ENCODE measurements around the gene CIB4. TPM values are rescaled to one million over a fixed set of nuclear protein-coding genes. Genes with fewer than 3 reads are reported as not detected.

Gene CIB4
- total and polyA plus RNA-seq, 2 of the 4 experiments (the other 2 are of a cell fraction): not detected

DNA sequence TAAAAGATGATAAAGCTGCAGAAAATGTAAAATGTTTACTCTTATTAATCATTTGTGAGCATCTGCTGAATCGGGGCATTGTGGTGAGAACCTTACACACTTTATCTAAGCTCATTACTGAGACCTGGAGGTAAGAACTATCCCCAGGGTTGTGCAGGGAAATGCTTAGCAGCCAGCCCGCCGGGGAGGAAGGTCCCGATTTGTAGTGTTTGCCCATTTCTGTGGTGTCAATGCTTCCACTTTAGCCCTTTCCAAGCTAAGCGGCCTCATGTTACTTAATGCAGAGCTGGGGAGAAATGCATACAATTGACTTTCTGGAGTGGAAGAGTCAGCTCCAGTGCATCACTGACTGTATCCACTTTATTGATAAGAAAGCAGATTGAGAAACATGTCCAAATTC lies 30.5 kb upstream of the CIB4 start:
- no peak overlapping the region for H3K9ac ChIP-seq (ENCODE audit: low read depth, low read length)
- POLR2A ChIA-PET (ENCODE audit: unreplicated experiment): no interaction called here
- H3K14ac ChIP-seq (replicated peaks; ENCODE audit: low read depth, low read length): no peak overlapping the region
- H3K23ac ChIP-seq (ENCODE audit: low read depth, low read length): no peak overlapping the region
- H3K4me1 ChIP-seq (ENCODE audit: control insufficient read depth, insufficient read depth, low read length): no peaks in the 10 kb centered on the region
- no peak for TF ChIP-seq SMC3 (IDR thresholded peaks at IDR 0.05; ENCODE audit: low read depth, low read length)
- TF ChIP-seq, protein P1, sequence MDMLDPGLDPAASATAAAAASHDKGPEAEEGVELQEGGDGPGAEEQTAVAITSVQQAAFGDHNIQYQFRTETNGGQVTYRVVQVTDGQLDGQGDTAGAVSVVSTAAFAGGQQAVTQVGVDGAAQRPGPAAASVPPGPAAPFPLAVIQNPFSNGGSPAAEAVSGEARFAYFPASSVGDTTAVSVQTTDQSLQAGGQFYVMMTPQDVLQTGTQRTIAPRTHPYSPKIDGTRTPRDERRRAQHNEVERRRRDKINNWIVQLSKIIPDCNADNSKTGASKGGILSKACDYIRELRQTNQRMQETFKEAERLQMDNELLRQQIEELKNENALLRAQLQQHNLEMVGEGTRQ (IDR thresholded peaks at IDR 0.05; ENCODE audit: low read depth, low read length): no peak
- TF ChIP-seq POLR2A (IDR thresholded peaks at IDR 0.05; ENCODE audit: low read depth, low read length): no peak
- TF ChIP-seq, protein P2, sequence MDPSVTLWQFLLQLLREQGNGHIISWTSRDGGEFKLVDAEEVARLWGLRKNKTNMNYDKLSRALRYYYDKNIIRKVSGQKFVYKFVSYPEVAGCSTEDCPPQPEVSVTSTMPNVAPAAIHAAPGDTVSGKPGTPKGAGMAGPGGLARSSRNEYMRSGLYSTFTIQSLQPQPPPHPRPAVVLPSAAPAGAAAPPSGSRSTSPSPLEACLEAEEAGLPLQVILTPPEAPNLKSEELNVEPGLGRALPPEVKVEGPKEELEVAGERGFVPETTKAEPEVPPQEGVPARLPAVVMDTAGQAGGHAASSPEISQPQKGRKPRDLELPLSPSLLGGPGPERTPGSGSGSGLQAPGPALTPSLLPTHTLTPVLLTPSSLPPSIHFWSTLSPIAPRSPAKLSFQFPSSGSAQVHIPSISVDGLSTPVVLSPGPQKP (IDR thresholded peaks at IDR 0.05; ENCODE audit: borderline replicate concordance, low read depth, low read length): no peak
- no peak for TF ChIP-seq CHD1 (IDR thresholded peaks at IDR 0.05; ENCODE audit: low read depth, low read length)
- no peak for TF ChIP-seq FOS (IDR thresholded peaks at IDR 0.05; ENCODE audit: low read depth, low read length)
- TF ChIP-seq, protein P3, sequence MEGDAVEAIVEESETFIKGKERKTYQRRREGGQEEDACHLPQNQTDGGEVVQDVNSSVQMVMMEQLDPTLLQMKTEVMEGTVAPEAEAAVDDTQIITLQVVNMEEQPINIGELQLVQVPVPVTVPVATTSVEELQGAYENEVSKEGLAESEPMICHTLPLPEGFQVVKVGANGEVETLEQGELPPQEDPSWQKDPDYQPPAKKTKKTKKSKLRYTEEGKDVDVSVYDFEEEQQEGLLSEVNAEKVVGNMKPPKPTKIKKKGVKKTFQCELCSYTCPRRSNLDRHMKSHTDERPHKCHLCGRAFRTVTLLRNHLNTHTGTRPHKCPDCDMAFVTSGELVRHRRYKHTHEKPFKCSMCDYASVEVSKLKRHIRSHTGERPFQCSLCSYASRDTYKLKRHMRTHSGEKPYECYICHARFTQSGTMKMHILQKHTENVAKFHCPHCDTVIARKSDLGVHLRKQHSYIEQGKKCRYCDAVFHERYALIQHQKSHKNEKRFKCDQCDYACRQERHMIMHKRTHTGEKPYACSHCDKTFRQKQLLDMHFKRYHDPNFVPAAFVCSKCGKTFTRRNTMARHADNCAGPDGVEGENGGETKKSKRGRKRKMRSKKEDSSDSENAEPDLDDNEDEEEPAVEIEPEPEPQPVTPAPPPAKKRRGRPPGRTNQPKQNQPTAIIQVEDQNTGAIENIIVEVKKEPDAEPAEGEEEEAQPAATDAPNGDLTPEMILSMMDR (conservative IDR thresholded peaks at IDR 0.05; ENCODE audit: low read depth, low read length): no peak
- TF ChIP-seq NFE2L2 (IDR thresholded peaks at IDR 0.05; ENCODE audit: low read depth, low read length): no peak
- TF ChIP-seq MAZ (IDR thresholded peaks at IDR 0.05; ENCODE audit: borderline replicate concordance, low read depth, low read length): no peak
- TF ChIP-seq BHLHE40 (IDR thresholded peaks at IDR 0.05; ENCODE audit: low read depth, low read length): no peak
- TF ChIP-seq RCOR1 (IDR thresholded peaks at IDR 0.05; ENCODE audit: insufficient replicate concordance, low read length): no peak
- TF ChIP-seq CEBPB (IDR thresholded peaks at IDR 0.05; ENCODE audit: low read depth, low read length): no peak
- no peak for TF ChIP-seq RAD21 (IDR thresholded peaks at IDR 0.05; ENCODE audit: low read length)
- TF ChIP-seq RFX5 (IDR thresholded peaks at IDR 0.05; ENCODE audit: low read depth, low read length): no peak
- no peak for TF ChIP-seq MXI1 (IDR thresholded peaks at IDR 0.05; ENCODE audit: borderline replicate concordance, low read depth, low read length)
- H3K4ac ChIP-seq (ENCODE audit: low read depth, low read length): no peak overlapping the region
- H3K4me2 ChIP-seq (ENCODE audit: low read depth, low read length): no peak overlapping the region
- no peak overlapping the region for H2BK15ac ChIP-seq (ENCODE audit: low read depth, low read length)
- DNase-seq (no peak), ATAC-seq (ENCODE audit: low read depth) (no peak)
- no peak overlapping the region for H3K18ac ChIP-seq (ENCODE audit: low read depth, low read length)
- no peak overlapping the region for H2BK20ac ChIP-seq (ENCODE audit: low read depth, low read length)
- no peaks in the 10 kb centered on the region for H3K79me1 ChIP-seq (ENCODE audit: low read depth in 1 of 2, low read length in 2 of 2)
- H2AK9ac ChIP-seq (replicated peaks; ENCODE audit: low read depth, low read length, poor library complexity): no peak overlapping the region
- no peak overlapping the region for H4K91ac ChIP-seq (ENCODE audit: insufficient read depth, low read depth, low read length)
- no peak overlapping the region for H3K56ac ChIP-seq (ENCODE audit: extremely low read depth, insufficient read depth, low read length)
- H3K9me1 ChIP-seq (ENCODE audit: insufficient read depth, low read length): no peaks in the 10 kb centered on the region
- no peaks in the 10 kb centered on the region for H3K36me3 ChIP-seq (ENCODE audit: control insufficient read depth, insufficient read depth, low read length)
- H4K5ac ChIP-seq (ENCODE audit: low read depth, low read length): no peak overlapping the region
- no peak overlapping the region for H2BK120ac ChIP-seq (ENCODE audit: low read depth, low read length)
- H2AK5ac ChIP-seq (ENCODE audit: low read depth, low read length): no peak overlapping the region
- no peak overlapping the region for H2AFZ ChIP-seq (replicated peaks; ENCODE audit: low read length, poor library complexity)
- intact Hi-C loops (cut with micrococcal nuclease) (no loop called here), dilution Hi-C loops (cut with HindIII; ENCODE audit: low sequenced_read_pairs, unreplicated experiment) (no loop called here), in situ Hi-C loops (cut with MboI; ENCODE audit: low sequenced_read_pairs) (no loop called here)
- no peak overlapping the region for H2BK5ac ChIP-seq (ENCODE audit: low read depth, low read length, poor library complexity, severe bottlenecking)
- H4K8ac ChIP-seq (ENCODE audit: low read depth in 2 of 2, low read length in 2 of 2): no peak overlapping the region
- no peaks in the 10 kb centered on the region for H4K20me1 ChIP-seq (ENCODE audit: insufficient read depth, low read length)
- H3K9me3 ChIP-seq (ENCODE audit: control insufficient read depth, insufficient read depth, low read length): no peaks in the 10 kb centered on the region
- no peak overlapping the region for H3K27ac ChIP-seq (ENCODE audit: insufficient read depth, low read length)
- WGBS, 2 experiments (ENCODE audit: extremely low coverage in 2 of 2, insufficient read length in 1 of 2): no CpG with 5 or more reads among the region's 5 CpGs
- H3K4me3 ChIP-seq (ENCODE audit: insufficient read depth, low read depth, low read length): no peak overlapping the region
- no TSS peak for BruUV-seq (replicated peaks)
- CTCF ChIA-PET: no interaction called here
- H3K27me3 ChIP-seq (ENCODE audit: control insufficient read depth, insufficient read depth, low read length): peaks cover 57% of the 10 kb centered on the region

Measured in IMR-90 (cell line).